Gastrocnemius medialis (tissue), 4 donors: Measurements from ENCODE around the gene DENND5B. TPM values are rescaled to one million over a fixed set of nuclear protein-coding genes. Genes with fewer than 3 reads are reported as not detected.

Source experiments
- ATAC-seq, 2 donors: fragments of 150-250 bp; one replicate each; pipeline ENCODE4 v1.9.1; 2016
- DNase-seq, 2 donors: peaks; one replicate each; pipeline ENCODE4 v3.0.0-alpha.2; 2019
- H3K27ac ChIP-seq, 4 donors: fragments of 200-600 bp; sonication (generic); 1 replicate in 1 of 4; 2 replicates in 3 of 4; pipeline ENCODE4 v1.5.1; 2016 to 2018; ENCODE audit warnings: mild to moderate bottlenecking in 2 of 4, moderate library complexity in 1 of 4
- H3K27me3 ChIP-seq, 3 donors: fragments of 200-600 bp; sonication (generic) in 2 of 3; 1 replicate in 1 of 3; 2 replicates in 2 of 3; pipeline versions ENCODE4 v1.5.1 to v1.6.0; 2016 to 2019; ENCODE audit warnings: mild to moderate bottlenecking in 1 of 3, moderate library complexity in 1 of 3
- H3K36me3 ChIP-seq, 2 donors: fragments of 200-600 bp; sonication (generic) in 1 of 2; one replicate each; pipeline ENCODE4 v1.5.1; 2017 to 2018
- H3K4me1 ChIP-seq, 2 donors: fragments of 200-600 bp; sonication (generic) in 1 of 2; one replicate each; pipeline ENCODE4 v1.5.1; 2016 to 2017; ENCODE audit warnings: mild to moderate bottlenecking in 2 of 2
- H3K4me3 ChIP-seq, 4 donors: fragments of 200-600 bp; sonication (generic) in 3 of 4; 1 replicate in 1 of 4; 2 replicates in 3 of 4; pipeline ENCODE4 v1.5.1; 2016 to 2019; ENCODE audit warnings: mild to moderate bottlenecking in 2 of 4
- H3K9me3 ChIP-seq, 3 donors: fragments of 200-600 bp; sonication (generic) in 2 of 3; 1 replicate in 1 of 3; 2 replicates in 2 of 3; pipeline ENCODE4 v1.5.1; 2016 to 2019
- POLR2A ChIP-seq, 2 donors: fragments of 450-650 bp; IDR thresholded peaks; one replicate each; pipeline ENCODE4 v1.6.1; 2017; ENCODE audit warnings: antibody characterized with exemption in 2 of 2, mild to moderate bottlenecking in 2 of 2, moderate library complexity in 2 of 2
- in situ Hi-C, 4 donors: fragments of 200-750 bp; cut with MboI; loops; one replicate each; pipeline versions ENCODE4 v1.15.0 to v1.8.0; 2017; ENCODE audit warnings: low sequenced_read_pairs in 4 of 4
- intact Hi-C: fragments of 100-400 bp; cut with DNase I; formaldehyde crosslinking; loops from one replicate; pipeline ENCODE4 v1.15.1; 2023; ENCODE audit warnings: low total_unique reads
- total RNA-seq, 4 donors: library from RNA; depleted of rRNA; stranded (reverse); fragments of >200 nt; gene quantifications; one replicate each; pipeline versions ENCODE4 v1.1.0 to v1.2.3, GENCODE V29; 2016
- TF ChIP-seq, protein P1 (sequence below), 5 experiments: fragments of 450-650 bp in 3 of 5; fragments of 200-600 bp in 2 of 5; sonication (generic) in 2 of 5; IDR thresholded peaks in 4 of 5; conservative IDR thresholded peaks in 1 of 5; 1 replicate in 4 of 5; 2 replicates in 1 of 5; pipeline ENCODE4 v1.5.1; 2016 to 2019; ENCODE audit warnings: antibody characterized with exemption in 5 of 5, mild to moderate bottlenecking in 3 of 5, moderate library complexity in 3 of 5

The DENND5B gene
- total RNA-seq, 4 donors from 2014 or later = 12.5 to 33.7 (median 26.7) TPM

DNA sequence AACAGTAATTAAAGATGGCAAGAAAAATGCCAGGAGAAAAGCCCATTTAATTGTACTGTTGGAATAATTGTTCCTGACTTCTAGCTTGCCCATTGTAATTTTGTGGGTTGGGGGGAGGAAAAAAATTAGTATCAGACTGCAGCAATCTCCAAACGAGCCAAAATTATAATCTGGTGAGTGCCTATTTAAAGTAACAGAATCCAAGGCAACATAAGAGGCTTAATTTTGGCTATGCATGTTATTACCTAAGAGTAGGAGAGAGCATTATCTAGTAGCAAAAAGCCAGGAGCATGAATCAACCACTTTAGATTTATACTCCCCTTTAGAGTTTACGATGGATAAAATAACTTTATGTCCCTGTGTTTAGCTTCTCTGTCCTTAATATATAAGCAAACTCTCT is 14.6 kb upstream of the DENND5B start:
- ATAC-seq (no peak), DNase-seq (no peak)
- no peaks in the 10 kb centered on the region for H3K27me3 ChIP-seq
- no peak for TF ChIP-seq POLR2A (IDR thresholded peaks at IDR 0.05)
- TF ChIP-seq, protein P1, sequence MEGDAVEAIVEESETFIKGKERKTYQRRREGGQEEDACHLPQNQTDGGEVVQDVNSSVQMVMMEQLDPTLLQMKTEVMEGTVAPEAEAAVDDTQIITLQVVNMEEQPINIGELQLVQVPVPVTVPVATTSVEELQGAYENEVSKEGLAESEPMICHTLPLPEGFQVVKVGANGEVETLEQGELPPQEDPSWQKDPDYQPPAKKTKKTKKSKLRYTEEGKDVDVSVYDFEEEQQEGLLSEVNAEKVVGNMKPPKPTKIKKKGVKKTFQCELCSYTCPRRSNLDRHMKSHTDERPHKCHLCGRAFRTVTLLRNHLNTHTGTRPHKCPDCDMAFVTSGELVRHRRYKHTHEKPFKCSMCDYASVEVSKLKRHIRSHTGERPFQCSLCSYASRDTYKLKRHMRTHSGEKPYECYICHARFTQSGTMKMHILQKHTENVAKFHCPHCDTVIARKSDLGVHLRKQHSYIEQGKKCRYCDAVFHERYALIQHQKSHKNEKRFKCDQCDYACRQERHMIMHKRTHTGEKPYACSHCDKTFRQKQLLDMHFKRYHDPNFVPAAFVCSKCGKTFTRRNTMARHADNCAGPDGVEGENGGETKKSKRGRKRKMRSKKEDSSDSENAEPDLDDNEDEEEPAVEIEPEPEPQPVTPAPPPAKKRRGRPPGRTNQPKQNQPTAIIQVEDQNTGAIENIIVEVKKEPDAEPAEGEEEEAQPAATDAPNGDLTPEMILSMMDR (IDR thresholded peaks at IDR 0.05 in 4 of 5, conservative IDR thresholded peaks at IDR 0.05 in 1 of 5) = no peak
- intact Hi-C loops = no loop called here
- no peak overlapping the region for H3K27ac ChIP-seq
- in situ Hi-C loops = no loop called here
- no peak overlapping the region for H3K4me3 ChIP-seq
- H3K9me3 ChIP-seq = peaks cover 0 to 8% (median 0%) of the 10 kb centered on the region in 3 donors
- H3K36me3 ChIP-seq = no peaks in the 10 kb centered on the region
- H3K4me1 ChIP-seq = no peaks in the 10 kb centered on the region

- ATAC-seq (no peak), DNase-seq (no peak)
- no peaks in the 10 kb centered on the region for H3K4me1 ChIP-seq
- intact Hi-C loops (no loop called here), in situ Hi-C loops (no loop called here)
- no peak overlapping the region for H3K27ac ChIP-seq
- peaks cover 0 to 2% (median 0%) of the 10 kb centered on the region in 3 donors for H3K9me3 ChIP-seq
- TF ChIP-seq, protein P1 (IDR thresholded peaks at IDR 0.05 in 4 of 5, conservative IDR thresholded peaks at IDR 0.05 in 1 of 5) = no peak
- TF ChIP-seq POLR2A (IDR thresholded peaks at IDR 0.05) = no peak
- H3K36me3 ChIP-seq = no peaks in the 10 kb centered on the region
- H3K27me3 ChIP-seq = no peaks in the 10 kb centered on the region
- H3K4me3 ChIP-seq = no peak overlapping the region
Observed at GRCh38 chr12:31603546-31604009, 12.6 kb upstream of the DENND5B start.

- no peaks in the 10 kb centered on the region for H3K27me3 ChIP-seq
- H3K9me3 ChIP-seq = no peaks in the 10 kb centered on the region
- no peaks in the 10 kb centered on the region for H3K4me1 ChIP-seq
- intact Hi-C loops (no loop called here), in situ Hi-C loops (no loop called here)
- TF ChIP-seq, protein P1 (IDR thresholded peaks at IDR 0.05 in 4 of 5, conservative IDR thresholded peaks at IDR 0.05 in 1 of 5) = no peak
- TF ChIP-seq POLR2A (IDR thresholded peaks at IDR 0.05) = no peak
- ATAC-seq (no peak), DNase-seq (no peak)
- H3K27ac ChIP-seq = no peak overlapping the region
- H3K36me3 ChIP-seq = no peaks in the 10 kb centered on the region
- H3K4me3 ChIP-seq = no peak overlapping the region
Observed at GRCh38 chr12:31600750-31601149, 9.8 kb upstream of the DENND5B start.

DNA sequence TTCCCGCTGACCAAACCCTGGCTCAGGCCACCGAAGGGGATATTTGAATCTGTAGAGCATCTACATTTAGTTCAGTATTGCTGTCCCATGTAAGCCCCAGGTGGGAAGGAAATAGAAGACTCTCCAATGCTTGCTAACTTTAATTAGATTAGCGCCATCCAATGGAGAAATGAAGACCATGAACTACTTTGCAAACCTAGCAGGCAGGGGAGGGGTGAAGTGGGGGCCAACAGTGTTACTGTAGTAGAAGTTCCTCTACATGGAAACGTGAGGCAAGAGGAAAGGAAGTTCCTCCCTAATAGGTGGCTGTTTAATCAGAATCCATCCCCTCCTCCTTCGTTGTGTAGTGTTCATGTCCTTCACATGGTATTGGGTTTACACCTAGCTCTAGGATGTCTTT is 9.3 kb upstream of the DENND5B start:
- Histone ChIP-seq H3K27me3 (no peaks in the 10 kb centered on the region), H3K27ac (no peak overlapping the region), H3K9me3 (no peaks in the 10 kb centered on the region), H3K36me3 (no peaks in the 10 kb centered on the region), H3K4me3 (no peak overlapping the region), H3K4me1 (no peaks in the 10 kb centered on the region)
- in situ Hi-C loops = no loop called here
- TF ChIP-seq POLR2A (IDR thresholded peaks at IDR 0.05) = no peak
- TF ChIP-seq, protein P1 (IDR thresholded peaks at IDR 0.05 in 4 of 5, conservative IDR thresholded peaks at IDR 0.05 in 1 of 5) = no peak
- DNase-seq (no peak), ATAC-seq (no peak)
- intact Hi-C loops = no loop called here

- intact Hi-C loops = no loop called here
- no peak for DNase-seq
- H3K4me3 ChIP-seq = no peak overlapping the region
- no peak for ATAC-seq
- no peak overlapping the region for H3K27ac ChIP-seq
- TF ChIP-seq POLR2A (IDR thresholded peaks at IDR 0.05) = no peak
- TF ChIP-seq, protein P1 (IDR thresholded peaks at IDR 0.05 in 4 of 5, conservative IDR thresholded peaks at IDR 0.05 in 1 of 5) = no peak
- in situ Hi-C loops = no loop called here
- H3K9me3 ChIP-seq = no peaks in the 10 kb centered on the region
- H3K36me3 ChIP-seq = no peaks in the 10 kb centered on the region
- H3K4me1 ChIP-seq = peaks cover 0 to 5% of the 10 kb centered on the region in 2 donors
- H3K27me3 ChIP-seq = no peaks in the 10 kb centered on the region
Observed at GRCh38 chr12:31599053-31599452, 8.1 kb upstream of the DENND5B start.
